Lower lobe of right lung (tissue), 2 donors: ENCODE data around the gene DAP. TPM values are rescaled to one million over a fixed set of nuclear protein-coding genes. Genes with fewer than 3 reads are reported as not detected.
"Not testable (repeated sequence)": the region's sequence is repeated elsewhere in the genome, so short reads cannot be mapped to it uniquely, and the experiment has no call there.

Experiments
- ATAC-seq, 2 donors: fragments of 200-7000 bp; cut with Tn5 transposase; one replicate each; pipeline ENCODE4 v1.9.1; 2020 to 2022; ENCODE audit warnings: mild to moderate bottlenecking in 2 of 2, moderate library complexity in 2 of 2
- DNase-seq: peaks from one replicate; pipeline ENCODE4 v3.0.0-alpha.2; 2020
- H3K27ac ChIP-seq: fragments of 200-600 bp; one replicate; pipeline ENCODE4 v1.8.0; 2022
- H3K27me3 ChIP-seq: fragments of 200-600 bp; one replicate; pipeline ENCODE4 v1.8.0; 2022; ENCODE audit warnings: low read depth
- H3K36me3 ChIP-seq: fragments of 200-600 bp; one replicate; pipeline ENCODE4 v1.8.0; 2022; ENCODE audit warnings: mild to moderate bottlenecking
- H3K4me1 ChIP-seq: fragments of 200-600 bp; one replicate; pipeline ENCODE4 v1.8.0; 2022
- H3K4me3 ChIP-seq: fragments of 200-600 bp; one replicate; pipeline ENCODE4 v1.8.0; 2022; ENCODE audit warnings: mild to moderate bottlenecking
- H3K9me3 ChIP-seq: fragments of 200-600 bp; one replicate; pipeline ENCODE4 v1.8.0; 2022
- intact Hi-C: fragments of 100-400 bp; cut with DNase I; formaldehyde crosslinking; loops from one replicate; pipeline ENCODE4 v1.11.0; 2022
- total RNA-seq: library from RNA; stranded (reverse); fragmentation: NEBNext Ultra II Directional; extraction: Animal tissue kit (Norgen Biotek cat#: 25700); gene quantifications from one replicate; pipeline ENCODE4 v1.2.1, GENCODE V29; 2021
- TF ChIP-seq, protein P1 (sequence below): fragments of 200-600 bp; IDR thresholded peaks from one replicate; pipeline ENCODE4 v1.8.0; 2022; ENCODE audit warnings: antibody characterized with exemption, mild to moderate bottlenecking
- donor health status: DM: no; HTN: yes; CAD: no; lungs with severe emphysema.

Gene DAP
- total RNA-seq, 1 donor from 2014 or later, result 89.8 TPM

- ATAC-seq, result no peak
- Histone ChIP-seq H3K36me3 (peaks cover 10% of the 10 kb centered on the region), H3K4me3 (no peak overlapping the region), H3K27ac (no peak overlapping the region), H3K4me1 (peaks cover 24% of the 10 kb centered on the region), H3K27me3 (no peaks in the 10 kb centered on the region), H3K9me3 (no peaks in the 10 kb centered on the region)
- intact Hi-C loops, result no loop called here
- TF ChIP-seq, protein P1, sequence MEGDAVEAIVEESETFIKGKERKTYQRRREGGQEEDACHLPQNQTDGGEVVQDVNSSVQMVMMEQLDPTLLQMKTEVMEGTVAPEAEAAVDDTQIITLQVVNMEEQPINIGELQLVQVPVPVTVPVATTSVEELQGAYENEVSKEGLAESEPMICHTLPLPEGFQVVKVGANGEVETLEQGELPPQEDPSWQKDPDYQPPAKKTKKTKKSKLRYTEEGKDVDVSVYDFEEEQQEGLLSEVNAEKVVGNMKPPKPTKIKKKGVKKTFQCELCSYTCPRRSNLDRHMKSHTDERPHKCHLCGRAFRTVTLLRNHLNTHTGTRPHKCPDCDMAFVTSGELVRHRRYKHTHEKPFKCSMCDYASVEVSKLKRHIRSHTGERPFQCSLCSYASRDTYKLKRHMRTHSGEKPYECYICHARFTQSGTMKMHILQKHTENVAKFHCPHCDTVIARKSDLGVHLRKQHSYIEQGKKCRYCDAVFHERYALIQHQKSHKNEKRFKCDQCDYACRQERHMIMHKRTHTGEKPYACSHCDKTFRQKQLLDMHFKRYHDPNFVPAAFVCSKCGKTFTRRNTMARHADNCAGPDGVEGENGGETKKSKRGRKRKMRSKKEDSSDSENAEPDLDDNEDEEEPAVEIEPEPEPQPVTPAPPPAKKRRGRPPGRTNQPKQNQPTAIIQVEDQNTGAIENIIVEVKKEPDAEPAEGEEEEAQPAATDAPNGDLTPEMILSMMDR, result no peak
- DNase-seq, result no peak
These were observed 34.0 kb downstream of the DAP start for GRCh38 chr5:10726913-10727517.

GRCh38 chr5:10726179-10726912, 34.7 kb downstream of the DAP start:
- ATAC-seq (peak; percentile 19 to 26), DNase-seq (no peak)
- H3K27me3 ChIP-seq, result no peaks in the 10 kb centered on the region
- no peak overlapping the region for H3K27ac ChIP-seq
- H3K4me1 ChIP-seq, result peaks cover 24% of the 10 kb centered on the region
- H3K36me3 ChIP-seq, result peaks cover 4% of the 10 kb centered on the region
- no peak overlapping the region for H3K4me3 ChIP-seq
- TF ChIP-seq, protein P1, result no peak
- no peaks in the 10 kb centered on the region for H3K9me3 ChIP-seq
- intact Hi-C loops, result no loop called here

GRCh38 chr5:10725636-10726035, 35.4 kb downstream of the DAP start:
- peak overlapping the region; percentile 60 for H3K27ac ChIP-seq
- ATAC-seq, result no peak
- no peak overlapping the region for H3K4me3 ChIP-seq
- TF ChIP-seq, protein P1, result no peak
- no peaks in the 10 kb centered on the region for H3K9me3 ChIP-seq
- peaks cover 24% of the 10 kb centered on the region for H3K4me1 ChIP-seq
- intact Hi-C loops, result no loop called here
- DNase-seq, result no peak
- H3K36me3 ChIP-seq, result peaks cover 4% of the 10 kb centered on the region
- no peaks in the 10 kb centered on the region for H3K27me3 ChIP-seq

- peak overlapping the region; percentile 60 for H3K27ac ChIP-seq
- no peak overlapping the region for H3K4me3 ChIP-seq
- H3K27me3 ChIP-seq, result no peaks in the 10 kb centered on the region
- peaks cover 9% of the 10 kb centered on the region for H3K36me3 ChIP-seq
- DNase-seq (no peak), ATAC-seq (peak; percentile 69 to 70)
- H3K4me1 ChIP-seq, result peaks cover 24% of the 10 kb centered on the region
- H3K9me3 ChIP-seq, result no peaks in the 10 kb centered on the region
- intact Hi-C loops, result no loop called here
- TF ChIP-seq, protein P1, result no peak
These were observed 36.1 kb downstream of the DAP start for GRCh38 chr5:10724781-10725507.

GRCh38 chr5:10723514-10723913, 37.5 kb downstream of the DAP start:
- Histone ChIP-seq H3K4me1 (peaks cover 24% of the 10 kb centered on the region), H3K4me3 (no peak overlapping the region), H3K27me3 (no peaks in the 10 kb centered on the region), H3K9me3 (no peaks in the 10 kb centered on the region), H3K27ac (no peak overlapping the region), H3K36me3 (peaks cover 9% of the 10 kb centered on the region)
- ATAC-seq (no peak), DNase-seq (no peak)
- TF ChIP-seq, protein P1, result no peak
- intact Hi-C loops, result no loop called here

- peaks cover 12% of the 10 kb centered on the region for H3K4me1 ChIP-seq
- H3K27ac ChIP-seq, intact Hi-C loops, H3K9me3 ChIP-seq, ATAC-seq, DNase-seq, H3K36me3 ChIP-seq, H3K4me3 ChIP-seq, H3K27me3 ChIP-seq: not testable (repeated sequence)
These were observed 40.3 kb downstream of the DAP start for GRCh38 chr5:10720766-10721165.
